Measurements from ENCODE around the gene ETV4.

The ETV4 gene

DNA sequence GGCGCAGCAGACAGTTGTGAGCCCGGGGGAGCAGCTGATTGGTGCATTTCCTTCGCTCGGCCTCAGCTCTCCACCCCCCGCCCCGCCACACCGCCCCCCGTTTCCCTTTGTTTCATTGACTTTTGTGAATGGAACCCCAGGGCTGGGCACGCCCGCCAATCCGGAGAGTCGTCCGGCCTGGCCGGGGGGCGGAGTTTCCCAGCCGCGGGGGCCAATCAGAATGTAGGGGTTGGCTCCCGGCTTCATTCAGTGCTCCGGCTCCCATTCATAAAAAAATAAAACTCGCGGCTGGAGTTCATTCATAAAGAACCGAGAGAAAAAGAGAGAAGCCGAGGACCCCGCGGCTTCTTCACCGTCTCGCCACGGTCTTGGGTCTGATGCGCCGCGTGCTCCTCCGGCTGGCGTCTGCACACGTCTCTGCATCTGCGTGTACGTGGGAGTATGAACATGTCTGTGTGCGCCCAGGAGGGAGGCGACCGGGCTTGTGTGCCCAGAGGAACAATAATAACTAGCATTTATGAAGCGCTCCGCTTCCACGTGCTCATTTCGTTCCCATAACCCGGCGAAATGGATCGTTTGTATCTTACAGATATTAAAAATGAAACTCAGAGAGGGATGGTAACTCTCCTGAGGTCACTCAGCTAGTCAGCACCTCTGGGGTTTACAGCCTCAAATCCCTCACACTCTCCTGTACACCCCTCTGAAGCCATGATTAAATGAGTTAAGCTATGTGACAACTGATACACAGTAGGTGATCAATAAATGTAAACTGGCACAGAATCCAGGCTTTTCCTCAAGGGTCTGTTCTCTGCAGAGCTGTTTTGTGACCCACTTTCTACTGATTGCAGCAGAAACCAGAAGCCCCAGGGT lies at the start of gene ETV4:
TSS of gene ETV4 (minus strand) at position 22 of the 870 bp plus-strand sequence. CDS start 723 bp downstream, outside the sequence.
- peak; percentile 95 for DNase-seq
- Mint-ChIP-seq H3K4me3 (peak within 1 kb of the TSS; percentile 89), H3K4me1 (peaks cover 19% of the 10 kb centered on the region), H3K27ac (peak within 1 kb of the TSS; percentile 80), H3K36me3 (ENCODE audit: low read depth) (no peaks in the 10 kb centered on the region), H3K9me3 (no peaks in the 10 kb centered on the region), H3K27me3 (peaks cover 58% of the 10 kb centered on the region)
- ATAC-seq, result peak; percentile 92

DNA sequence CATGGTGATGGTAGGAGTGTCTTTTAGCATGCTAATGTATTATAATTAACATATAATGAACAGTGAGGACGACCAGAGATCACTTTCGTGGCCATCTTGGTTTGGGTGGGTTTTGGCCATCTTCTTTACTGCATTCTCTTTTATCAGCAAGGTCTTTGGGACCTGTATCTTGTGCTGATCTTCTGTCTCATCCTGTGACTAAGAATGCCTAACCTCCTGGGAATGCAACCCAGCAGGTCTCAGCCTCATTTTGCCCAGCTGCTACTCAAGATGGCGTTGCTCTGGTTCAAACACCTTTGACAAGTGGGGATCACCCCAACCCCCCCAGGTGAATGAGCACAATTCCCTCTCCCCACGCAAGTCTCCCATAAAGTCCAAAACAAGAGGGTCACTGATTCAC lies 49.3 kb upstream of the ETV4 start:
- Mint-ChIP-seq H3K4me1 (no peaks in the 10 kb centered on the region), H3K4me3 (no peak overlapping the region), H3K36me3 (ENCODE audit: low read depth) (no peaks in the 10 kb centered on the region), H3K9me3 (no peaks in the 10 kb centered on the region), H3K27ac (no peak overlapping the region), H3K27me3 (peaks cover 3% of the 10 kb centered on the region)
- ATAC-seq (no peak), DNase-seq (no peak)

DNA sequence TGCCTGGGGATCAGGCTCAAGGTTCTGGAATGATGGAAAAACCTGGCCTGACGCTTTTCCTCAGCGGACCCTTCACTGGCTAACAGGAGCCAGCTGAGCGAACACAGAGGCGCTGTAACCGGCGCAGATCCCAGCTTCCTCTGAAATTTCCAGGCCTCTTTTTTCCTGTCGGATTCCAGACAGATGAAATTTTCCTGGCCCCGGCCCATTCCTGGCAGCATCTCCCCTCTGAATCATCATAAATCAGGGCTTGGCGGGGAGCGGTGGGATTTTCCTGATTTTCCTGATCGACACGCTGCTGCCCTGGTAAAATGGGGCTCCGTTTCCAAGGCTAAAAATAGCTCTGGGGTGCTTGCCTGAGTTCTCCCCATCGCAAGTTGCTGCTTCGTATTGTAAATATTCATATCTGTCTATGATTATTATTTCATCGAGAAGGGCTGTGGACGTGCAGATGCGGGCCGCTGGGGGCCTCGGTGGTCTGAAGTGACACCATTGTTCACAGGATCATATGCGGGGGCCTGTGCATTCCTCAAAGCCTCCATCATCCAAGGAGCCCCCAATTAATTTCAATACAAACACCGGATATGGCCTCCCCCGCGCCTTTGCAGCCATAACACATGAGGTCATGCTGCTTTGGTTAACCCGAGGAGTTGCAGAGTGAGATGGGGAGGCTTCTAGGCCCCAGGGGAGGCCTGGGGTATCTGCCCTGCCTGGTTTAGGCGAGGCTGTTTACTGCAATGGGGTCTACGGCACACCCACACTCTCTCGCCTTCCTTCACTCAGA lies 45.8 kb upstream of the ETV4 start:
- H3K27ac Mint-ChIP-seq, result no peak overlapping the region
- H3K4me1 Mint-ChIP-seq, result no peaks in the 10 kb centered on the region
- no peaks in the 10 kb centered on the region for H3K27me3 Mint-ChIP-seq
- DNase-seq (no peak), ATAC-seq (no peak)
- no peaks in the 10 kb centered on the region for H3K9me3 Mint-ChIP-seq
- no peak overlapping the region for H3K4me3 Mint-ChIP-seq
- H3K36me3 Mint-ChIP-seq (ENCODE audit: low read depth), result no peaks in the 10 kb centered on the region

DNA sequence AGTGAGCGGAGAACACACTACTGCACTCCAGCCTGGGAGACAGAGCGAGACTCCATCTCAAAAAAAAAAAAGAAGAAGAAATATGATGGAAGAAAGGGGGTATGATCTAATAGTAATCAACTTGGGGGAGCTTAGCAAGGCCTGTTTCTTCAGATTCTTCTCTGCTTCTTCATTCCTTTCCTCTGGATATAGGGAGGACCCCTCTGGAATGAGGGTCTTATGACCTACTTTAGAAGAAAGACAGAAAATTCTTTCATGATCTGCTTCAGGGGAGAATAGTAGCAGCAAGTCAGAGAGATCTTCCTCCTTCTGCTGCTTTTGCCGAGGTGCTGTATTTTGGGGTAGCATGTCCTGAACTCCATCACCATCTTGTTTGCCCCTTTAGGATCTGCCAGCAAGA lies 44.9 kb upstream of the ETV4 start:
- H3K36me3 Mint-ChIP-seq (ENCODE audit: low read depth), result no peaks in the 10 kb centered on the region
- H3K27me3 Mint-ChIP-seq, result no peaks in the 10 kb centered on the region
- DNase-seq (no peak), ATAC-seq (no peak)
- no peak overlapping the region for H3K4me3 Mint-ChIP-seq
- no peaks in the 10 kb centered on the region for H3K4me1 Mint-ChIP-seq
- H3K27ac Mint-ChIP-seq, result no peak overlapping the region
- H3K9me3 Mint-ChIP-seq, result no peaks in the 10 kb centered on the region

DNA sequence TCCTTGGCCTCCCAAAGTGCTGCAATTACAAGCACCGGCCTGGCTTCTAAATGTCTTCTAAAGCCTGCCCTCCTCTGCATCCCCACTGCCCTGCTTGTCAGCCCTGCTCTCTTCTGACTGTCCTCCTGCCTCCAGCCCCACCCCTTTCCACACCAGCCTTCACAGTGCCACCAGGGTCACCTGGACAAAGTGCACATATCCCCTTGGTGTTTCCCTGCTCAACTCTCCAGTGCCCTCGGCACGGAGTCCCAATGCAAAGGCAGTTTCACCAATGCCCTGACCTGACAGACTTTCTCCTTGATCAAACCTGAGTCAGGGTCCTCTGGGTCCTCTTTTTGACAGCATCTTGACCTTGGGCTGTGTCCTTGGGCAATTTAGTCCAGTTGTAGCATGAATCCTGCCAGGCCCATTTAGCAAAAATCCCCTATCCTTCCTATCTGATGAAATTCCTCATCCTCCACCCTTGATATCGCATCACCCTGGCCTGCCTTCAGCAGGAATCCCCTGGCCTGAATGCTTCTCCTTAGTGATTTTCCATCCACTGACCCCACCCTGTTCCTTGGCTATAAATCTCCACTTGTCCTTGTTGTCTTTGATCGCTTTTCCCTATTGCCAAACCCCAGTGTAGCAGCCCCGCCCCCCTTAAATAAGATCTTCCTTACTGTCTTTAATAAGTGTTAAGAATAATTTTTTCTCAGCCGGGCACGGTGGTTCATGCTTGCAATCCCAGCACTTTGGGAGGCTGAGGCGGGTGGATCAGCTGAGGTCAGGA lies 42.7 kb upstream of the ETV4 start:
- no peaks in the 10 kb centered on the region for H3K9me3 Mint-ChIP-seq

DNA sequence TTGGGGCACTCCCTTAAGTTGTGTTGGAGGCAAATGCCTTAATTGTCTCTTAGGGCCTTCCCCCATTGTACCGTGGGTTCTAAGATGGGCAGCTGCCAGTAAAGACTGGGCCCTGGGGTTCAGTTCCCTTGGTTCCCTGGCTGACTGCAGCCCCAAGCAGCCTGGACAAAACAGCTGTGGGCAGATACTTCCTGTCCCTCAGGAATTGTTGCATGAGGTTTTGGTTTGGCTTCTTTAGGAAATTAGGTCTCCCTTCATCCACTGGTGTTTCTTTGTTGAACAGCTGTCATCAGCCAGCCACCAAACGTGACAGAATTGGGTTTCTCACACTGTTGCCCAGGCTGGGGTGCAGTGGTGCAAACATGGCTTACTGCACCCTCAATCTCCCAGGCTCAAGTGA lies 42.0 kb upstream of the ETV4 start:
- no peak overlapping the region for H3K4me3 Mint-ChIP-seq
- no peaks in the 10 kb centered on the region for H3K36me3 Mint-ChIP-seq (ENCODE audit: low read depth)
- no peak overlapping the region for H3K27ac Mint-ChIP-seq

More for the DNA sequence above, 42.7 kb upstream of the ETV4 start:
- ATAC-seq (no peak), DNase-seq (no peak)
- H3K27me3 Mint-ChIP-seq, result no peaks in the 10 kb centered on the region
- no peak overlapping the region for H3K4me3 Mint-ChIP-seq
- H3K4me1 Mint-ChIP-seq, result no peaks in the 10 kb centered on the region
- H3K36me3 Mint-ChIP-seq (ENCODE audit: low read depth), result no peaks in the 10 kb centered on the region
- H3K27ac Mint-ChIP-seq, result no peak overlapping the region

DNA sequence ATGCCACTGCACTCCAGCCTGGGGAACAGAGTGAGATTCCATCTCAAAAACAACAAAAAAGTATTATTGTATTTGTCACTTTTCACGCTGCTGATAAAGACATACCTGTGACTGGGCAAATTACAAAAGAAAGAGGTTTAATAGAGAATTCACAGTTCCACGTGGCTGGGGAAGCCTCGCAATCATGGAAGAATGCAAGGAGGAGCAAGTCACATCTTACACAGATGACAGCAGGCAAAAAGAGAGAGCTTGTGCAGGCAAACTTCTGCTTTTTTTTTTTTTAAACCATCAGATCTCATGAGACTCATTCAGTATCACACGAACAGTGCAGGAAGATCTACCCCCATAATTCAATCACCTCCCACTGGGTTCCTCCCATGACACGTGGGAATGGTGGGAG lies 41.5 kb upstream of the ETV4 start:
- Mint-ChIP-seq H3K27ac (no peak overlapping the region), H3K4me3 (no peak overlapping the region), H3K9me3 (no peaks in the 10 kb centered on the region), H3K4me1 (no peaks in the 10 kb centered on the region), H3K27me3 (no peaks in the 10 kb centered on the region), H3K36me3 (ENCODE audit: low read depth) (no peaks in the 10 kb centered on the region)
- no peak for DNase-seq
- no peak for ATAC-seq

More for the DNA sequence above, 42.0 kb upstream of the ETV4 start:
- ATAC-seq (no peak), DNase-seq (no peak)
- Mint-ChIP-seq H3K27me3 (no peaks in the 10 kb centered on the region), H3K4me1 (no peaks in the 10 kb centered on the region), H3K9me3 (no peaks in the 10 kb centered on the region)

DNA sequence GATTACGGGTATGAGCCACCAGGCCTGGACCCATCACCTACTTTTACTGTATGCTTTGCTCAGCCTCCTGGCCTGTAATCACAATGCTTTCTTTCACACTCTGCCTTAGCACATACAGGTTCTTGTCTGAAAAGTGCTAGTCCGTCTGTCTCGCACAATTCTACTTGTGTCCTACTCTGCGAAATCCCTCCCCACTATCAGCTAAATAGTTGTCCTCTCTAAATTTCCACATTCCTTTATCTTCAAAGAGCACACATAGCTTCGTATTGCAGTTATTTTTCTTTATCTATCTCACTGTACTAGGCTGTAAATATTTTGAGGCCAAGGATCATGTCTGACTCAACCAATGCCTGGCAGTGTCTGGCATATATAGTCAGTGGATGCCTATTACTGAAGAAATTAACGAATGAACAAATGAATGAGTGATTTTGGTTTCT lies 38.5 kb upstream of the ETV4 start:
- H3K9me3 Mint-ChIP-seq, result no peaks in the 10 kb centered on the region
- ATAC-seq (no peak), DNase-seq (no peak)
- no peak overlapping the region for H3K27ac Mint-ChIP-seq
- H3K4me1 Mint-ChIP-seq, result peaks cover under 1% of the 10 kb centered on the region
- no peak overlapping the region for H3K4me3 Mint-ChIP-seq
- no peaks in the 10 kb centered on the region for H3K27me3 Mint-ChIP-seq
- no peaks in the 10 kb centered on the region for H3K36me3 Mint-ChIP-seq (ENCODE audit: low read depth)

DNA sequence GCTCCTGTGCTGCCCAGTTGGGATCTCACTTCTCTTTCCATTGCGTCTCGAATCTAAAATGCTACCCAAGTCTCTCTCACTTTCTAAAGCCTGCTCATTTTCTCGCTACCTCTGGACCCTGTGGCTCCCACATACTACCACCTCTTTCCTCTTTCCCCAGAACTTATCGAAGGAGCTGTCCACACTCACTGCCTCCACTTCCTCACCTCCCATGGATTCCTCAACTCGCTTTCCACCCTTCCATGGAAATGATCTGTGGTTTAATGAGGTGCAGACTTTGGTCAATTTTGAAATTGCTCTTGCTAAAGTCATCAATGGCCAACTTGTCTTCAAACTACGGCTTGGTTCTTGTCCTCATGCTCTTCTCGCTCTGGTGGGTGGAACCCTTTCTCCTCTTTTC lies 37.2 kb upstream of the ETV4 start:
- DNase-seq (no peak), ATAC-seq (no peak)
- H3K27ac Mint-ChIP-seq, result no peak overlapping the region
- peaks cover 13% of the 10 kb centered on the region for H3K4me1 Mint-ChIP-seq
- no peaks in the 10 kb centered on the region for H3K36me3 Mint-ChIP-seq (ENCODE audit: low read depth)
- no peaks in the 10 kb centered on the region for H3K9me3 Mint-ChIP-seq
- no peaks in the 10 kb centered on the region for H3K27me3 Mint-ChIP-seq
- no peak overlapping the region for H3K4me3 Mint-ChIP-seq

DNA sequence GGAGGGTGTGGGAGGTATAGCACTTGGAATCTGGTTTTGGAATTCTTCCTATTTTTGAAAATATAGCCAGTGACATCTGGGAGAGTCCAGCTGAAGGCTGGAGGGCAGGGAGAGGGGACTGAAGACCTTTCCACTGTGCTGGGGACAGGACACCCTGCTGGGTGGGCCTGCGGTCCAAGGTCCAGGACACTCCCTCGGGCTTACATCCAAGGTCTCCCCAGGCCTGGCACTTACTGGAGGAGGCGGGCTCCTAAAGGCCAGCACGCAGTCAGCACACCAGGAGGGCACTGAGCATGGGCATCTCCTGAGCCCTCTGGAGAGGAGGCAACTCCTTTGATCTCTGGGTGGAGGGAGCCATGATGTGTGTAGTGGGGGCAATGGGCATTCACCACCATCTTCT lies 35.5 kb upstream of the ETV4 start:
- H3K27me3 Mint-ChIP-seq, result no peaks in the 10 kb centered on the region
- no peaks in the 10 kb centered on the region for H3K9me3 Mint-ChIP-seq
- ATAC-seq, result no peak
- H3K27ac Mint-ChIP-seq, result no peak overlapping the region
- no peak for DNase-seq
- H3K36me3 Mint-ChIP-seq (ENCODE audit: low read depth), result no peaks in the 10 kb centered on the region
- no peak overlapping the region for H3K4me3 Mint-ChIP-seq
- peaks cover 13% of the 10 kb centered on the region for H3K4me1 Mint-ChIP-seq

DNA sequence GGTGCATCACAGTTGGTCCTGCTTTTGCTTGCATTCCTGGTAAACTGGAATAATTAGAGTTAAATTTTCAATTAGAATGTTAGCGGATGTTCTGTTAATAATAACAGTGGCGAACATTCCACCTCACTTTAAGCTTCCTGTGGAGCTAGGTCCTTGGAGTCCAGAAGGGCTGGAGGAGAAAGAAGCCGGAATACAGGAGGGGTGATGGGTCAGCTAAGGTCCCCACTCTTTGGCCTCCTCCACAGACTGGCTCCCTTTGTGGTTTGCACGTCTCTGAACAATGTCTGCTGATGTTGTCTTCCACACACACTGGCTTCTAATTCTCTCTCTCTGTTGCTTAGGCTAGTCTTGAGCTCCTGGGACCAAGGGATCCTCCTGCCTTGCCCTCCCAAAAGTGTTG lies 35.0 kb upstream of the ETV4 start:
- ATAC-seq, result no peak
- no peaks in the 10 kb centered on the region for H3K9me3 Mint-ChIP-seq
- H3K27ac Mint-ChIP-seq, result no peak overlapping the region
- no peaks in the 10 kb centered on the region for H3K36me3 Mint-ChIP-seq (ENCODE audit: low read depth)
- H3K4me3 Mint-ChIP-seq, result no peak overlapping the region
- DNase-seq, result no peak
- no peaks in the 10 kb centered on the region for H3K27me3 Mint-ChIP-seq
- peaks cover 13% of the 10 kb centered on the region for H3K4me1 Mint-ChIP-seq

DNA sequence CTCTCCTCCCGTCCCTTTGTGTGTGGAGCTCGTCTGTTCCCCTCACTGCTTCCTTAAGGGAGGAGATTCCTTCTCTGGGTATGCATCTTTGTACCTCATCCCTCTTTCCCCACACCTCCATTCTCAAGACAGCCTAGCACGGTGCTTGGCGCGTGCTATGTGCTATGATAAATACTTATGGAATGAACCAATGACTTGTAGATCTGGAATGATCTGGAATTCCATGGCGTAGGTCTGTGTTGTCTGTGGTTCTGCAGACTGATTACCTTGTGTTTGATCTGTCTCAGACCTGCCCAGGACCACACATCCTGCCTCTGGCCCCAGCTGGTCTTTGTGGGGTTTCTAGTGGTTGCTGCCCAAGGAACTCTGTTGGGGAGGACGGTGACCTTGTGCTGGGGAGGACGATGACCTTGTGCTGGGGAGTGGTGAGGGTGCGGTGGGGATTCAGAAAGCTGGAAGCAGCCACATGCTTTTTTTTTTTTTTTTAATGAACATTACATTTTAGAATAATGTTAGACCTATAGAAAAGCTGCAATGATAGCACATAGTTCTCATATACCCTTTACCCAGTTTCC lies 33.5 kb upstream of the ETV4 start:
- Mint-ChIP-seq H3K27ac (no peak overlapping the region), H3K4me3 (no peak overlapping the region), H3K27me3 (no peaks in the 10 kb centered on the region), H3K9me3 (no peaks in the 10 kb centered on the region), H3K36me3 (ENCODE audit: low read depth) (no peaks in the 10 kb centered on the region), H3K4me1 (peaks cover 13% of the 10 kb centered on the region)
- DNase-seq (no peak), ATAC-seq (no peak)

DNA sequence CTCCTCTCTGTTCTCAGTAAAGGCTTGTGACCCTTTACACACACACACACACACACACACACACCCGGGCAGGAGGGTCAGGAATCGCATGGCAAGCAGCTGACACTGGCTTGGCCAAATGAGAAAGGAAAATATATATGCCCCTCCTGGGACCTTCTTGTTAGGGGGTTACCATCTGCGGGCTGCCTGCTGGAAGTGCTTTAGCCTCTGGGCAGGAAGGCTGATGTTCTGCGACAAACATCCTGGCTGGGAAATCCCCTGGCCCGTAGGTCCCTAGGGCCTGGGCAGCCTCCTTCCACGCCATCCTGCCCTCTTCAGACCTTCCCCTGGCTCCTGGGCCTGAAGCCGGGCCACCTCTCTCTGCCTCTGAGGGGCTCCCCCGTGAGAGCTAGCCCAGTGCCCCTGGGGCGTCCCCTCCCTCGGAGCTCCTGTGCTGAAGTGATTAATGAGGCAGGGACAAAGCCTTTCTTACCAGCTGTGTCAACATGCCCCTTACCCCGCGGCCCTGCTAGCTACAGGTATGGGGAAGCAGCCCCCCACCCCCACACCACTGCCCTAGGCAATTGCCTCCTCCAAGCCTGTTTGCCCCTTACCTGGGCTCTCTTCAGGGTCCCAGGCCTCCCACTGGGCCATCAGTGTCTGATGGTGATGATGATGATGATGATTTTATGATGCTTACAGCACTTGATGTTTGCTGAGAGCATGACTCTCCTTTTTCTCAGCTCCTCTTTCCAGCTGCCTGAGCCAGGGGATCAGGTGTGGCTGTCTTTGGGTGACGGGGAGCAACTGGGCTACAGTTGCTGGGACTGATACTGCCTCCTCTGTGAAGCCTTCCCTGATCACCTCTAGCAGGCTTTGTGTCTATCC lies 32.8 kb upstream of the ETV4 start:
- ATAC-seq (peak; percentile 53), DNase-seq (peak; percentile 32)
- Mint-ChIP-seq H3K4me3 (no peak overlapping the region), H3K27me3 (no peaks in the 10 kb centered on the region), H3K27ac (no peak overlapping the region), H3K36me3 (ENCODE audit: low read depth) (no peaks in the 10 kb centered on the region), H3K4me1 (peaks cover 13% of the 10 kb centered on the region), H3K9me3 (no peaks in the 10 kb centered on the region)

DNA sequence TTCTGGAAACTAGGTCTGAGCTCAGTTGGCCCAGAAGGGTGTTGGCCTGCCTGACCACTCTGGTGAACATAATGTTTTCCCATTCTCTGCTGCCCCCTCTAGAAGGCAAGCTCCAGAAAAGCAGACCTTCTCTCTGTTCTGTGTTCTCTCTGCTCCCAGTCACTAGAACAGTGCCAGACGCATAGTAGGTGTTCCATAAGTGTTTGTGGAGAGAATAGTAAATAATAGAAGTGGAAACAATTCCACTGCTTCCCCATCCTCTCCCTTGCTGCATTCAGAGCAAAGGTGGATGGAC lies 32.2 kb upstream of the ETV4 start:
- Mint-ChIP-seq H3K36me3 (ENCODE audit: low read depth) (no peaks in the 10 kb centered on the region), H3K4me3 (no peak overlapping the region), H3K9me3 (no peaks in the 10 kb centered on the region), H3K27me3 (no peaks in the 10 kb centered on the region), H3K27ac (no peak overlapping the region), H3K4me1 (peaks cover 13% of the 10 kb centered on the region)
- DNase-seq (no peak), ATAC-seq (no peak)

Data from activated naive CD8-positive, alpha-beta T cell treated with anti-CD3 and anti-CD28 coated beads, Interleukin-2, amount 50 U/mL, for 24 hours (primary cell).